Activated CD4-positive, alpha-beta T cell treated with anti-CD3 and anti-CD28 coated beads, Interleukin-2, amount 50 U/mL, for 1 hour (primary cell): ENCODE results near the gene XPNPEP1.
A peak's percentile ranks its signal among the peaks of the same experiment; 100 is the strongest.

Experiments used
- DNase-seq: peaks from one replicate; pipeline ENCODE4 v3.0.0-alpha.2; 2020

Gene XPNPEP1

DNA sequence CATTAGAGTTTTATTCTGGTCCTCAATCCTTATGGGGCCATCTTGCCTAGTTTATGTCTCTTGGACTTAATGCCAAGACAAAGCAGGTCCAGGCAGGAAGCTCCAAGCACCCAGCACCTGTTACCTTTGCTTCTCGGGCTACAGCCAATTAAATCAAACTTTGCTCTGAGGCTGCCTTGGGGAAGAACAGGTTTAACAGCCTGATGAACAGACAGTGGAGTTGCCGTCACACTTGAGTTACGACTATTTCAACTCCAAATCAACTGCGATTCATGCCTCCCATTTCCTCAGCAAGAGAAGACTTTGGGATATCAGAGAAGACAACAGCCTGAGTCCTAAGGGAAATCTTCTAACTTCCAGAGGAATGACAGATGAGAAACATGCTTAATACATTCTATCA lies 62.2 kb downstream of the XPNPEP1 start:
- no peak for DNase-seq

DNA sequence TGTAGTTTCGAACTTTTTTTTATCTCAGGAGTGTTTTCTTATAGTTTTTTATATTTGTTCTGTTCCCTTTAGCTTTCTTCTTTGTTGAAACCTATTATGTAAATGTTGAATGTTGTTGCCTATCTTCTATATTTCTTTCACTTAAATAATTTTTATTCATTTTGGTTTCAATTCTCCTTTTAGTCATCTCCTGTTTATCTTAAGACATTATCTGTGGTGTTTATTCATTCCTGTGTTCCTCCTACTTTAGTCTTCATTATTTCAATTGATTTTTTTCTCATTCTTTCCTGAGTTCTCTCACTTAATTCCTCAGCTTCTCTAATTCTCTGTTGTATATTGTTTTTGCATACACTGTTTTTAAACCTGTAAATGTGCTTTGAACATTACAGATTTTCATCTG lies 64.1 kb downstream of the XPNPEP1 start:
- no peak for DNase-seq

GRCh38 chr10:109855746-109856145 lies 67.6 kb downstream of the XPNPEP1 start:
- DNase-seq = no peak

- no peak for DNase-seq
These were observed 69.4 kb downstream of the XPNPEP1 start for GRCh38 chr10:109853921-109854320.

- peak; percentile 72 for DNase-seq
These were observed 70.8 kb downstream of the XPNPEP1 start for GRCh38 chr10:109852475-109853037.

DNA sequence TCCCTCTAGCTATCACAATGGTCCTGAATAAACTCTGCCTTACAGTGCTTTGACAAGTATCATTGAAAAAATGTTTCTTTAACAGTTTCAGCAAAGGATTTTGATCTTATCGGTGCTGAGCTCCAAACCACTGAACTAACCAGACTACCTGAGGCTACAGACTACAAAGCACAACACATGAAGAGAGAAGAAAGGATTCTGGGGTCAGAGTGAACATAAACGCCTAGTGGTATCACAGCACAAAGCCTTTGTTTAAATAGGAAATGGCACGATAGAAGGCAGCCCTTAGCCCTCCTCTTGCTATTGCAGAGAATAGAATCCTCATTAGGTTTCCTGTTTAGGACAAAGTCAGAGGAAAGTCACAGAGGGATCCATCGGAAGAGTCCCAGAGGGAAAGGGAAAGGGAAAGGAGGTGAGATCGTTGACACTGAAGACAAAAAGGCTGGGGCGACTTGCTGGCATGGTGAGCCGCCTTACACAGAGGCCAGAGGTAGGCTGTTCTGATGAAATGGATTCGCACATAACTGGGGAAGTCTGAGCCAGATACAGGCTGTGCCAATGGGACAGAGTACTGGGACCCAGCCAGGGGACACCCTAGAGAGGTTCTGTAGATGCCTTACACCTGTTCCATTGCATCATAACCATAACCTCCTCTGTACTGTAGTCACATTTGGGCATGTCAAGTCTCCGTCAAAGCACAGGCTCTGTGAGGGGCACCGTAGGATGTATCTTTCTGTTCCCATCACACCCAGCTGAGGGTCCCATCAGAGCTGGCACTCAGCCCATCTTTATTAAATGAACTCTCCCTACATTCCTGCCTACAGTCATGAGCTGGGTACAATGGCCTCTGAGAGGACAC lies 71.5 kb downstream of the XPNPEP1 start:
- DNase-seq = no peak

DNA sequence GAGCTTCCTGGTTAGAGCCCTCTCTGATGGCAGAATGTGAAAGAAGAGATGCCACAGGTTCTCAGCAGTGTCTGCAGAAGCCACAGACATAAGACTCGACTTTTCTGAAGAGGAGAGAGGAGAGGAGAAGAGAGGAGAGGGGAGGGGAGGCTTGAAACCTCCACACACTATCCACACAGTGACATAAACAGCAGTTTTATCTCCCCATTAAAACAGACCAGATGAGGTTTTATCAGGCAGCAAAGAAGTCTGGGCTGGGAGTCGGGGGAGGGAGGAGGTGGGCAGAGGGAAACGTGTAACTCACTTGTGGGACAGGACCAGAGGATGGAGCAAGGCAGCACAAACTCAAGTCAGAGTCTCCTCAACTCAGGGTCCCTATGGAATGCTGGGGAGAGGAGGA lies 76.5 kb downstream of the XPNPEP1 start:
- no peak for DNase-seq

- no peak for DNase-seq
These were observed 78.0 kb downstream of the XPNPEP1 start for GRCh38 chr10:109845308-109845707.

GRCh38 chr10:109838592-109839244 lies 84.6 kb downstream of the XPNPEP1 start:
- no peak for DNase-seq

DNA sequence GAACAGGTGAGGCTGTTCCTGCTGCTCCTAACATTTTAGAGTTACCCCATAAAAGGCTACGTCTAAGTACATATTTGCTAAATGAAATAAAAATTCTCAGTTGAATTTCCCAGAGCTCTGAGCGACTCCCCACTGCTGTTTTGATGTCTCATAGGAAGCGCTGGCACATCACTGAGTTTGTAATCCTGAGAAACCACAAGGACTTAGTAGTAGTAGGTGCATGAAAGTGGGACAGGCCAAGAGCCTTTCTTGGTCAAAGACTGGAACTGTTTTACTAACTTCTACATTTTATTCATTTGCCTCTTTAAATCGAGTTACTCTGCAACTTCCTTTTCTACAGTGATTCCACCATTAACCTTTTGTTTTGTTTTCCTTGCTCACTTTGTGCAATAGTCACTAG lies 85.9 kb downstream of the XPNPEP1 start:
- no peak for DNase-seq

DNA sequence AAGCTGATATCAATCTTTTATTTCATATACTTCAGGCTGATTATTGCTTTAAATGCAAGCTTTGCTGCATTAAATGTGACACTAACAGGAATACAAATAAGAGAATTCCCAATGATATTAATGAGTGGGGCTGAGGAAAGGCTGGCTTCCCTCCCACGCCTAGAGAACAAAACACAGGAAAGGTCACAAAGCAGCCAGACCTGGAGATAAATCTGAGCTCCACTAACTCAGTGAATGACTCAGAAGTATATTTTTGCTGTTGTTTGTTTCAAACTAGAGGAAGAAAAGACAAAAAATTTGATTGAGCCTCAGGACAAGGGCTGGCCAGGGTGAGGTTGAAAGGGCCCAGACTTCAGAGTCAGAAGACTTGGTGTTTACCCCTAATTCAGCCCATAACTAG lies 88.1 kb downstream of the XPNPEP1 start:
- no peak for DNase-seq

DNA sequence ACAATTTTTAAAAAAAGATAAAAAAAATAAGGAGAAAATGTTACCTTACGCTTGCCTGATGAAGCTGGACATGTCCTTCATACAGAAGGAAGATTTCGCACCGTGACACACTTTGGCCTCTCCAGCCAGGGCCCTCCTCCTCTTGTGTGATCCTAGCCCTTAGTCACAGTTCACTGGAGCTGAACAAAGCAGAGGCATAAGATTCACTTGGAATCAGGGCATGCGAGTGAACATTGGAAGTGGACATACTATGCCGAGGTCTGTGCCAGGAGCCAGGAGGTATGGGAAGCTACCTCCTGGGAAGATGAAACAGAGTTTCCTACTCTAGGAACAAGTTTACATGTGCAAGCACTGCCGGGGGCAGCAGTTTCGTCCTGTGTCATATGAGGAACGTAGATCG lies 91.5 kb downstream of the XPNPEP1 start:
- no peak for DNase-seq

- DNase-seq = no peak
These were observed 99.1 kb downstream of the XPNPEP1 start for GRCh38 chr10:109824206-109824605.

DNA sequence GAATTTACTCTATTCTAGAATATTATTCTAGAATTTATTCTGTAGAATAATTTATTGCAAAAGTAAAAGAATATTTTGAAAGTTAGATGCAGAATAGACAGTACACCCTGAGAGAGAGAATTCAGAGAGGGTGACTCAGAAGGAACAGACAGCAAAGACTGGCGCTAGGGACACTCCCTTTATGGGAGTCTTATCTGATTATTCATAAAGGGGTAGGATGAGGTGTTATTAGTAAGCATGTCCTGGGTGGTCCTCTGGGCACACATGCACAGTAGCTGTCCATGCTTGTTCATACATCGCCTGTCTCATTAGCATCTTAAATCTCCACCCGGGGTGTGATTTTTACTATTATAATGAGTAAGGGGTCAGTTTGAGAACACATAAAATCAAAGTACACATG lies 100.1 kb downstream of the XPNPEP1 start:
- no peak for DNase-seq

DNA sequence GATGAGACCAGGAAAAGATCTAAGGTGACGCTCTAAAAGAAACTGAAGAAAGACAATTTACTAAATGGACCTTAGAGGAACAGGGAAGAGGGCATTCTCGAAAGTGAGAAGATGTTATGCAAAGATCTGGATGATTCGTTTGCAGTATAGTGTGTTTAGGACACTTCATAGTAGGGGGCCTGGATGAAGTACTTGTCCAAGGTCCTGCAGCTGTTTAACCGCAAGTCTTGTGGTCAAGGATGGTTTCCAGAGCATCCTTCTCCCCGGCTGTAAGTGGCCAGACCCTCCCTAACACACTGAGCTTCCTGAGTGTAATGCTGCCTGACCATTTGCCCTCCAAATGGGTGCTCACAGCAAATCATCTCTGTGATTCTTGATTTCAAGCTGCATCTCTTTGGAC lies 101.6 kb downstream of the XPNPEP1 start:
- no peak for DNase-seq

GRCh38 chr10:109820620-109821405 lies 102.5 kb downstream of the XPNPEP1 start:
- no peak for DNase-seq

GRCh38 chr10:109819807-109820206 lies 103.5 kb downstream of the XPNPEP1 start:
- DNase-seq = no peak
